OCI-LY1 (cell line): ENCODE results near the gene CRYM.

Experiments
- H2AFZ ChIP-seq: fragments of 200-600 bp; sonication (generic), shearing (Covaris generic); 2 replicates; pipeline ENCODE4 v1.6.0; 2014; ENCODE audit warnings: antibody characterized with exemption, mild to moderate bottlenecking, low read length
- H3F3A ChIP-seq: fragments of 200-600 bp; sonication (generic), shearing (Covaris generic); 2 replicates; pipeline ENCODE4 v1.6.0; 2014; ENCODE audit warnings: mild to moderate bottlenecking, antibody characterized with exemption, low read length, moderate library complexity; ENCODE audit not compliant: insufficient read depth
- H3K27ac ChIP-seq: fragments of 200-600 bp; sonication (generic); 2 replicates; pipeline ENCODE4 v1.5.1; 2014; ENCODE audit warnings: low read length, mixed run types, mild to moderate bottlenecking, low read depth; ENCODE audit not compliant: poor library complexity, severe bottlenecking
- H3K27me3 ChIP-seq: fragments of 200-600 bp; sonication (generic); 2 replicates; pipeline ENCODE4 v1.6.0; 2014; ENCODE audit warnings: antibody characterized with exemption, mild to moderate bottlenecking, low read length, moderate library complexity; ENCODE audit not compliant: insufficient read depth
- H3K36me3 ChIP-seq: fragments of 200-600 bp; sonication (generic); 2 replicates; pipeline ENCODE4 v1.6.1; 2014; ENCODE audit warnings: mild to moderate bottlenecking, antibody characterized with exemption, low read length, moderate library complexity, mixed read lengths; ENCODE audit not compliant: insufficient read depth
- H3K4me1 ChIP-seq: fragments of 200-600 bp; sonication (generic); 2 replicates; pipeline ENCODE4 v1.5.1; 2014; ENCODE audit warnings: mild to moderate bottlenecking, low read length, moderate library complexity; ENCODE audit not compliant: insufficient read depth, severe bottlenecking
- H3K4me2 ChIP-seq: fragments of 200-600 bp; sonication (generic), shearing (Covaris generic); 2 replicates; pipeline ENCODE4 v1.6.1; 2014; ENCODE audit warnings: low read length
- H3K4me3 ChIP-seq: fragments of 200-600 bp; sonication (generic); 2 replicates; pipeline ENCODE4 v1.5.1; 2014; ENCODE audit warnings: low read length, low read depth, mild to moderate bottlenecking, mixed read lengths; ENCODE audit not compliant: poor library complexity, severe bottlenecking
- H3K79me2 ChIP-seq: fragments of 200-600 bp; shearing (Covaris generic); 2 replicates; pipeline ENCODE4 v1.6.1; 2016; ENCODE audit warnings: mixed run types, low read length, mixed read lengths; ENCODE audit not compliant: insufficient read depth
- H3K9ac ChIP-seq: fragments of 200-600 bp; sonication (generic), shearing (Covaris generic); 2 replicates; pipeline ENCODE4 v1.6.1; 2014; ENCODE audit warnings: mild to moderate bottlenecking, low read length, mixed read lengths
- H3K9me2 ChIP-seq: fragments of 200-600 bp; sonication (generic), shearing (Covaris generic); 2 replicates; pipeline ENCODE4 v1.6.1; 2014; ENCODE audit warnings: low read depth, mild to moderate bottlenecking, low read length, mixed read lengths
- H3K9me3 ChIP-seq: fragments of 200-600 bp; shearing (Covaris generic); 2 replicates; pipeline ENCODE4 v1.6.1; 2014; ENCODE audit warnings: low read length, mixed read lengths
- H4K20me1 ChIP-seq: fragments of 200-600 bp; sonication (generic), shearing (Covaris generic); 2 replicates; pipeline ENCODE4 v1.6.0; 2016; ENCODE audit warnings: mild to moderate bottlenecking, low read length; ENCODE audit not compliant: insufficient read depth
- CTCF ChIP-seq: fragments of 200-600 bp; sonication (generic), shearing (Covaris generic); IDR thresholded peaks from 2 replicates; pipeline ENCODE4 v1.5.1; 2017; ENCODE audit warnings: mild to moderate bottlenecking, antibody characterized with exemption, low read length, moderate library complexity, mixed read lengths
- EZH2 ChIP-seq: fragments of 200-600 bp; sonication (generic), shearing (Covaris generic); IDR thresholded peaks from 2 replicates; pipeline ENCODE4 v1.8.0; 2017; ENCODE audit warnings: borderline replicate concordance, mixed run types, mild to moderate bottlenecking, antibody characterized with exemption, low read length, moderate library complexity, mixed read lengths

Gene CRYM

GRCh38 chr16:21217121-21217520, 61.0 kb downstream of the CRYM start:
- no peaks in the 10 kb centered on the region for H3K79me2 ChIP-seq

GRCh38 chr16:21214086-21214485, 64.0 kb downstream of the CRYM start:
- Histone ChIP-seq H3K27me3 (peaks cover 7% of the 10 kb centered on the region; the same call in 1 of the 2 replicates), H3K79me2 (no peaks in the 10 kb centered on the region), H3K9me2 (no peaks in the 10 kb centered on the region), H3K9me3 (no peaks in the 10 kb centered on the region), H4K20me1 (no peaks in the 10 kb centered on the region), H3K4me3 (no peak overlapping the region), H3K4me1 (no peaks in the 10 kb centered on the region), H3F3A (no peaks in the 10 kb centered on the region), H3K27ac (no peak overlapping the region), H3K4me2 (no peak overlapping the region), H3K36me3 (no peaks in the 10 kb centered on the region), H2AFZ (no peak overlapping the region), H3K9ac (no peak overlapping the region)
- TF ChIP-seq EZH2 (no peak), CTCF (no peak)

More at GRCh38 chr16:21217121-21217520, 61.0 kb downstream of the CRYM start:
- H3K9me2 ChIP-seq, result no peaks in the 10 kb centered on the region
- TF ChIP-seq CTCF, result no peak
- TF ChIP-seq EZH2, result no peak
- H3K9ac ChIP-seq, result no peak overlapping the region
- no peaks in the 10 kb centered on the region for H3F3A ChIP-seq
- no peak overlapping the region for H3K4me3 ChIP-seq
- no peaks in the 10 kb centered on the region for H3K36me3 ChIP-seq
- peaks cover 7% of the 10 kb centered on the region; the same call in 1 of the 2 replicates for H3K27me3 ChIP-seq
- H3K27ac ChIP-seq, result no peak overlapping the region
- no peaks in the 10 kb centered on the region for H3K9me3 ChIP-seq
- H4K20me1 ChIP-seq, result no peaks in the 10 kb centered on the region
- H2AFZ ChIP-seq, result no peak overlapping the region
- H3K4me2 ChIP-seq, result no peak overlapping the region
- no peaks in the 10 kb centered on the region for H3K4me1 ChIP-seq

DNA sequence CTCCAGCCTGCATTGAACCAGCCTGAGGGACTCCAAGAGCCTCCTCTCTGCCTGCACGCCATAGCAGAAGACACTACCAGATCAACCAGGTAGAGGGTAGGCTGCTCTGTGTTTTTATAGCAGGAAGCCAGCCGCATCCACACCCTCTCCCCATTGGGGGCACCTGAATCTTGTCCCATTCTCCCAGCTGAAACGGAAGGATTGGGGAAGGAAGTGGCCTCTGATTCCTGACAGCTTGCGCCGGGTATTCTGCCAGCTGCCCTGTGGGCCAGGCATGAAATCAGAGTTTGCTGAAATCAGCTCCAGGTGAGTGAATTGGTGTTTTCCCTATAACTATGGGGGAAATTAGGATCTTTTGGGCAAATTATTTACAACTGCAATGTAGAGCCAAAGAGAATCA, 66.6 kb downstream of the CRYM start, which contains the start of gene ZP2:
ZP2 (minus strand) TSS at position 89 of the 400 bp plus-strand sequence; CDS start at position 62, 27 bp downstream.
- Histone ChIP-seq H4K20me1 (no peaks in the 10 kb centered on the region), H3K4me2 (no peak within 1 kb of the TSS), H3K27me3 (peaks cover 5% of the 10 kb centered on the region; the same call in 1 of the 2 replicates), H3K9me3 (no peaks in the 10 kb centered on the region), H3K4me1 (no peaks in the 10 kb centered on the region), H3K36me3 (no peaks in the 10 kb centered on the region), H3K27ac (no peak within 1 kb of the TSS), H3F3A (no peaks in the 10 kb centered on the region), H3K9ac (no peak within 1 kb of the TSS), H2AFZ (no peak within 1 kb of the TSS), H3K79me2 (no peaks in the 10 kb centered on the region), H3K4me3 (no peak within 1 kb of the TSS), H3K9me2 (no peaks in the 10 kb centered on the region)
- TF ChIP-seq CTCF (no peak), EZH2 (no peak)
